GM12874 (cell line): ENCODE results near the gene ZSWIM8.

Experiments used
- CTCF ChIP-seq: IDR thresholded peaks from 2 replicates; pipeline ENCODE4 v1.5.1; 2011; ENCODE audit warnings: low read depth, mild to moderate bottlenecking, control low read depth, low read length, moderate library complexity; ENCODE audit not compliant: insufficient read depth

The ZSWIM8 gene

GRCh38 chr10:73816917-73817729 is 31.7 kb downstream of the ZSWIM8 start:
- TF ChIP-seq CTCF = no peak

DNA sequence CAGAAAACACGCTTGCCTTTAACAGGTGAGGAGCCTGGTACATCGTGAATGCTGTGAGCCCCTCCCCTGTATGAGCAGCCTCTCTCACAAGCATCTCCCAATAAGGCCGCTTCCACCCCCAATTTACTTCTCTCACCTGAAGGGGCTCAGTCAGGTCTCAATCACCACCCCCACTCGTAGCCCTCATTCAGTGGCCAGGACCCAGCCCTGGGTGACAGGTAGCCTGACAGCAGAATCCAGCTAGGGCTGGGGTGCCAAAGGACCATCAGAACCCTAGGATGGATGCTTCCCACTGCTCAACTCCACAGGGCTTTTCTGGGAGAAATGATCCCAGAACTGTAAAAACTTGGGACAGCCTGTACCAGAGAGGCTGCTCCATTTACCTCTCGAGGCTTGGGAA is 32.4 kb downstream of the ZSWIM8 start:
- no peak for TF ChIP-seq CTCF

DNA sequence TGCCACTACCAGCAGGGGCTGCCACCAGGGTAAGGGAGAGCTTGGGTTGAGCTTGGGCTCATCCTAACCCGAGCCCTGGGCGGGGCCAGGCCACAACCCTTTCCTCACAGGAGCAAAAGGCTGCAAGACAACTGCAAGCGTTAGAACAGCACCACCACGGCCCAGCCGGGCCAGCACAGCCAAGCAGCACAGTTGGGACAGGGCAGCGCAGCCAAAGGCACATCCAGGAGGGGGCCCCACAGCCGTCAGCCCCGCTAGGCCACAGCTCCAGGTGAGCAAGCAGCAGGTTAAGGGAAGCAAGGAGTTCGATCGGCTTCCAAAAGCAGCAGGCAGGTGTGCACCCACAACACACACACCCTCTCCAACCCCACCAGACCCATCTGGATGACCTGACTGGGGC is 33.0 kb downstream of the ZSWIM8 start:
- TF ChIP-seq CTCF = no peak

- no peak for TF ChIP-seq CTCF
Observed at GRCh38 chr10:73819081-73819480, 33.7 kb downstream of the ZSWIM8 start.

- no peak for TF ChIP-seq CTCF
Observed at GRCh38 chr10:73819513-73820093, 34.2 kb downstream of the ZSWIM8 start.

DNA sequence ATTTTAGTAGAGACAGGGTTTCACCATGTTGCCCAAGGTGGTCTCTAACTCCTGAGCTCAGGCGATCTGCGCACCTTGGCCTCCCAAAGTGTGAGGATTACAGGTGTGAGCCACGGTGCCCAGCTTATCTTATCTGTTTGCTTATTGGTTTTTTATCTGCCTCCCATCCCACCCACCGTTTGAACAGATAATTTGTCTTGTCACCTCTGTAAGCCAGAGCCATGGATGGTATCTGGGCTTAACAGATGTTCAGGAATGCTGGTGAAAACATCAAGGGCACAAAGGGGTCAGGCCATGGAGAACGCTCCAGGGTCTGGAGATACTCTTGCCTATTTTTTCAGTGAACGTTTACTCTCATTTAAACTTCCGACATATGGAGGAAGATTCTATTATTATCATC is 38.0 kb downstream of the ZSWIM8 start:
- no peak for TF ChIP-seq CTCF

- no peak for TF ChIP-seq CTCF
Observed at GRCh38 chr10:73824146-73824725, 38.8 kb downstream of the ZSWIM8 start.
